Ovary (tissue), 3 donors: Measurements from ENCODE around the gene DENND1A.

Experiments
- EP300 ChIP-seq: sonication (generic); formaldehyde crosslinking; IDR thresholded peaks from one replicate; pipeline ENCODE4 v1.6.1; 2017; ENCODE audit warnings: antibody characterized with exemption
- POLR2A ChIP-seq: fragments of 450-650 bp; IDR thresholded peaks from one replicate; pipeline ENCODE4 v1.6.1; 2017; ENCODE audit warnings: antibody characterized with exemption, mild to moderate bottlenecking, moderate library complexity
- TF ChIP-seq, protein P1 (sequence below), 3 donors: fragments of 450-650 bp in 2 of 3; fragments of 200-600 bp in 1 of 3; IDR thresholded peaks; one replicate each; pipeline versions ENCODE4 v1.5.1 to v1.8.0; 2016 to 2022; ENCODE audit warnings: antibody characterized with exemption in 3 of 3, mild to moderate bottlenecking in 1 of 3
- donor health status: DM: no; HTN: no; CAD: no.

DNA sequence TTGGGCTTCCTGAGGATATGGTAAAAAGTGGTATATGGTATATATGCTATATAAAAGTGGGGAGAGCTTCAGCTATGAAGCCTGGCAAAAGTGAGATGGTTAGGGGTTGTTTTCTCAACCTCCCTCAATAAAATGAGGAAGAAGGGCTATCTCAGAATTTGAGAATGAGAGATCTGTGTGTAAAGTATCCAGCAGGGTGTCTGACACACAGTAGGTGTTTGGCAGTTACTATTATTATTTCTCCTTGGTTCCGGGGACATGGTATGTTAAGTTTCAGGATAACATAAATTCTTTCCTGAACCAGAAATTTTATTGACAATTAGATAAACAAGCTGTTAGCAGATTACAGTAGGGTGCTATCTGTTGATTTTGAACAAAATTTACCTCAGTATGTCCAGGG is 94.1 kb downstream of the DENND1A start:
- TF ChIP-seq POLR2A (no peak), EP300 (no peak)
- TF ChIP-seq, protein P1, sequence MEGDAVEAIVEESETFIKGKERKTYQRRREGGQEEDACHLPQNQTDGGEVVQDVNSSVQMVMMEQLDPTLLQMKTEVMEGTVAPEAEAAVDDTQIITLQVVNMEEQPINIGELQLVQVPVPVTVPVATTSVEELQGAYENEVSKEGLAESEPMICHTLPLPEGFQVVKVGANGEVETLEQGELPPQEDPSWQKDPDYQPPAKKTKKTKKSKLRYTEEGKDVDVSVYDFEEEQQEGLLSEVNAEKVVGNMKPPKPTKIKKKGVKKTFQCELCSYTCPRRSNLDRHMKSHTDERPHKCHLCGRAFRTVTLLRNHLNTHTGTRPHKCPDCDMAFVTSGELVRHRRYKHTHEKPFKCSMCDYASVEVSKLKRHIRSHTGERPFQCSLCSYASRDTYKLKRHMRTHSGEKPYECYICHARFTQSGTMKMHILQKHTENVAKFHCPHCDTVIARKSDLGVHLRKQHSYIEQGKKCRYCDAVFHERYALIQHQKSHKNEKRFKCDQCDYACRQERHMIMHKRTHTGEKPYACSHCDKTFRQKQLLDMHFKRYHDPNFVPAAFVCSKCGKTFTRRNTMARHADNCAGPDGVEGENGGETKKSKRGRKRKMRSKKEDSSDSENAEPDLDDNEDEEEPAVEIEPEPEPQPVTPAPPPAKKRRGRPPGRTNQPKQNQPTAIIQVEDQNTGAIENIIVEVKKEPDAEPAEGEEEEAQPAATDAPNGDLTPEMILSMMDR (IDR thresholded peaks at IDR 0.05): no peak
